Activated CD4-positive, alpha-beta memory T cell treated with anti-CD3 and anti-CD28 coated beads, Interleukin-2, amount 10 ng/mL, durations not matched to agents 7 days and 5 days (primary cell): ENCODE results near the gene RPLP2. TPM values are rescaled to one million over a fixed set of nuclear protein-coding genes. Genes with fewer than 3 reads are reported as not detected.

Experiments
- CTCF ChIA-PET: fragments of 350-600 bp; sonication (Branson Sonifier 250); formaldehyde crosslinking; loops from one replicate; lab custom pipeline; 2021; ENCODE audit warnings: antibody characterized with exemption, inconsistent platforms; lab: Charles Lee
- POLR2A ChIA-PET: fragments of 350-600 bp; sonication (Branson Sonifier 250); formaldehyde crosslinking; loops from one replicate; lab custom pipeline; 2021; ENCODE audit warnings: antibody characterized with exemption; lab: Charles Lee
- DNase-seq: peaks from one replicate; pipeline ENCODE4 v3.0.0-alpha.2; 2020
- H3K27ac Mint-ChIP-seq: one replicate; pipeline ENCODE4 v1.8.0; 2021; ENCODE audit warnings: mild to moderate bottlenecking, mixed read lengths
- H3K27me3 Mint-ChIP-seq: one replicate; pipeline ENCODE4 v1.8.0; 2021; ENCODE audit warnings: mixed read lengths
- H3K36me3 Mint-ChIP-seq: one replicate; pipeline ENCODE4 v1.8.0; 2021; ENCODE audit warnings: low read depth, mixed read lengths
- H3K4me1 Mint-ChIP-seq: one replicate; pipeline ENCODE4 v1.8.0; 2021; ENCODE audit warnings: mixed read lengths
- H3K4me3 Mint-ChIP-seq: one replicate; pipeline ENCODE4 v1.8.0; 2021; ENCODE audit warnings: mild to moderate bottlenecking, mixed read lengths
- H3K9me3 Mint-ChIP-seq: one replicate; pipeline ENCODE4 v1.8.0; 2021; ENCODE audit warnings: mixed read lengths
- total RNA-seq, 2 experiments: library from RNA; stranded (reverse); gene quantifications; one replicate each; pipeline ENCODE4 v1.2.3, GENCODE V29; 2021

RPLP2 gene
- total RNA-seq, 2 experiments from 2014 or later: 2,077 to 2,079 TPM

DNA sequence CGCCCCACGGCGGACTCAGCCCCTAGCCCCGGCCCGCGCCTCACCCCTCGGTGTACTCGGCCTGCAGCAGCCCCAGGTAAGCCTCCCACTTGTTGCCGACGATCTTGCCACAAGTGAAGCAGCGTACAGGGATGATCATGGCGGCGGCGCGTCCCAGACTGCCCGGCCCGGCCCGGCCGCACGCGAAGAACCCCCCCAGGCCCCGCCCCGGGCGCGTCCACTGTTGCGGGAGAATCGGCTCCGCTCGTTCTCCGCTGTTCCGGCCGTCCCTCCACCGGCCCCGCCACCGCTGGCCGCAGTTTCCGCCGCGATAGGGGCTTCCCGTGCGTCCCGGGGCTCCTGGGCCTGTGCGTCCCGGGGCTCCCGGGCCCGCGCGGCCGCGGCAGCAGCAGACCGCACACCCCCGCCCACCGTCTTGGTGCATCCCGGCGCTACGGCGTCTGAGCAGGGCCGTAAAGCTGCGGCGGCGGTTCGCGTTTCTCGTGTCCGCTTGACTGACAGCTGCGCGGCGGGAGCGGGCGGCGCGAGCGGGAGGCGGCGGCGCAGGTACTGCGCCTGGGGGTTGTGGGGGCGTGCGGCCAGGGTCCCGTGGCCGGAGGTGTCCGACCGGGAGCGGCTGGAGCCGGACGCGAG lies 32.7 kb downstream of the RPLP2 start, which contains the start of the genes POLR2L and TSPAN4:
Gene POLR2L, minus strand, starts transcription at position 160 of the 633 bp plus-strand sequence. Its CDS starts 21 bp downstream, at position 139.
Gene TSPAN4, plus strand, starts transcription at position 483 of the 633 bp plus-strand sequence. CDS start 7,453 bp downstream, outside the sequence.
- H3K9me3 Mint-ChIP-seq: no peaks in the 10 kb centered on the region
- peak within 1 kb of the TSS; percentile 76 for H3K27ac Mint-ChIP-seq
- H3K4me1 Mint-ChIP-seq: peaks cover 24% of the 10 kb centered on the region
- peak within 1 kb of the TSS; percentile 83 for H3K4me3 Mint-ChIP-seq
- CTCF ChIA-PET: interaction anchor here (1.2 to 1.4 kb wide), 3 partner anchors 12 to 86 kb away, joined by 3 to 4 read pairs (median 3); no protein-coding TSS in a partner anchor
- POLR2A ChIA-PET: interaction anchor here (0.6 to 5.2 kb wide), 16 partner anchors 9 to 274 kb away, joined by 3 to 45 read pairs (median 4); partner anchors contain the start of genes CD151, CRACR2B, GATD1 and PNPLA2
- no peaks in the 10 kb centered on the region for H3K27me3 Mint-ChIP-seq
- peaks cover 16% of the 10 kb centered on the region for H3K36me3 Mint-ChIP-seq
- peak; percentile 88 for DNase-seq

DNA sequence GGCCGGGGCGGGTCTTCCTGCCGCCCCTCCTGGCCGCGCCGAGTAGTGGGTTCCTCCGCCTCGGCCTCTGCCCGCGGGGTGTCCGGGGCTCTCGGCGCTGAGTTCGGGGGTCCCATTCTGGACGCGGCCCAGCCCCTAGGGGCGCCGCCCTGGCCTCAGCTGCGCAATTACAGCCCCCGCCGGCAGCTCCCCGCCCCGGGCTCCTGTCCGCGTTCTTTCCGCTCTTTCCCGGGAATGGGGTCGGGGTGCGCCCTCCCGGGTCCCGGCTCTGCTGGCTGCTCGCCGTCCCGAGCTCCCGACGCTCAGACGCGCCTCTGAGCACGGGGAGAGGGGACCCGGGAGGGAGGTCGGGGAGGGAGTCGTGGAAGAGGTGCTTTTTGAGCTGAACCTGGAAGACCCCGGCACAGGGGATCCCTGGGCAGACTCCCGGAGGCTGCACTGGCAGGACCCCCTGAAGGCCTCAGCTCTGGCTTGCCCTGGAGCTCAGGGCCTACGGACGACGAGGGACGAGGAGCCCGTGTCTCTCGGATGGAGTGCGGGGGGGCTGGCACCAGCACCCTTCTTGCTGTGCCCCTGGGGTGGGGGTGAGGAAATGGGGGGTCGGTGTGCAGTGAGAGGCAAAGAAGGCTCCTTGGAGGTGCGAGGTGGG lies 33.4 kb downstream of the RPLP2 start:
- Mint-ChIP-seq H3K27ac (no peak overlapping the region), H3K36me3 (peaks cover 13% of the 10 kb centered on the region), H3K4me3 (peak overlapping the region; percentile 61), H3K9me3 (no peaks in the 10 kb centered on the region), H3K27me3 (no peaks in the 10 kb centered on the region), H3K4me1 (peaks cover 24% of the 10 kb centered on the region)
- ChIA-PET POLR2A (interaction anchor here (0.6 to 5.2 kb wide), 15 partner anchors 8 to 275 kb away, joined by 3 to 45 read pairs (median 4); partner anchors contain the start of genes CD151, CRACR2B, GATD1 and PNPLA2), CTCF (interaction anchor here (1.2 to 1.4 kb wide), 3 partner anchors 12 to 86 kb away, joined by 3 to 4 read pairs (median 3); no protein-coding TSS in a partner anchor)
- DNase-seq: no peak

DNA sequence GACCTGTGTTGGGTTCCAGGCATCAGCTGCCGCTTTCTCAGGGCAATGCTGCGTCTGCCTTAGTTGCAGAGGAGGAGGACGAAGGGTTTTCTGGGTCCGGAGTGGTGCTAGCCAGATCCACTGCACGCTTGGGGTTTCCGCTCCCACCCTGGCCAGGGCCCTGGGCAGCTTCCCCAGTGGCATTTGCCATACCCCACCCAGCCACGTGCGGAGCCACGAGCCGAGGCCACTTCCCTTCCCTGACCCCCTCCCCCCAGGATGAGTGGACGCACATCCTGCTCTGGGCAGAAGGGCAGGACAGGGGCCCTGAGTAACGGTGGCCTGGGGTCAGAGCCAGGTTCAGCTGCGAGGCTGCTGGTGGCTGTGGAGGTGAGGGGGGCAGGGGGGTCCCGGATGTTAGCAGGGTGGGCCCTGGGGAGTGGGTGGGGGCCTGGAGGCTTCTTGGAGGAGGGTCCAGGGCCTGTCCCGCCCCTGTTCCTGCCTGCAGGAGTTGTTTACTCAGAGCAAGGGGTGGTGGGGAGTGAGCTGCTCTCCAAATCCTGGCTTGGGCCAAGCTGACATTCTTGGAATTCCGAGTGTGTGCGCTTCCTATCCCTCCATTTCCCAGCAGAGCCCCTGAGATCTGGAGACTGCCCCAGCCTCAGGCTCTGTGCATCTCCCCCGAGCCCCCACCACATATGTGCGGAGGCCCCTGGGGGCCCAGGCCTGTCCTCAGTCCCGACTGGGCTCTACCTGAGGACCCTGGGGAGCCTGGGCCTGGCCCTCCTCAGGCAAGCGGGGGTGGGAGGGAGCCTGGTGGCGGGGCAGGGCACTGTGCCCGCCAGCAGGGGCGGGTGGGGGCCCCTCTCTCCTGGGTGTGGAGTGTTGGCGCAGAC lies 34.3 kb downstream of the RPLP2 start:
- no peak for DNase-seq
- Mint-ChIP-seq H3K27ac (no peak overlapping the region), H3K4me1 (peaks cover 30% of the 10 kb centered on the region), H3K27me3 (peaks cover 5% of the 10 kb centered on the region), H3K9me3 (no peaks in the 10 kb centered on the region), H3K4me3 (peak overlapping the region; percentile 61), H3K36me3 (peaks cover 7% of the 10 kb centered on the region)
- ChIA-PET POLR2A (interaction anchor here (1.1 to 5.2 kb wide), 6 partner anchors 11 to 268 kb away, joined by 3 to 45 read pairs (median 24); partner anchors contain the start of genes CD151, CRACR2B, PNPLA2 and RPLP2), CTCF (interaction anchor here (1.2 to 1.4 kb wide), 3 partner anchors 13 to 85 kb away, joined by 3 to 4 read pairs (median 3); no protein-coding TSS in a partner anchor)

- Mint-ChIP-seq H3K9me3 (no peaks in the 10 kb centered on the region), H3K36me3 (peaks cover 5% of the 10 kb centered on the region), H3K4me1 (peaks cover 30% of the 10 kb centered on the region), H3K4me3 (no peak overlapping the region), H3K27ac (no peak overlapping the region), H3K27me3 (peaks cover 8% of the 10 kb centered on the region)
- ChIA-PET CTCF (no interaction called here), POLR2A (no interaction called here)
- no peak for DNase-seq
Observed at GRCh38 chr11:844693-845644, 35.2 kb downstream of the RPLP2 start.

GRCh38 chr11:845872-846495 lies 36.2 kb downstream of the RPLP2 start:
- ChIA-PET CTCF (no interaction called here), POLR2A (no interaction called here)
- Mint-ChIP-seq H3K27me3 (peaks cover 8% of the 10 kb centered on the region), H3K27ac (no peak overlapping the region), H3K36me3 (no peaks in the 10 kb centered on the region), H3K4me3 (no peak overlapping the region), H3K4me1 (peaks cover 20% of the 10 kb centered on the region), H3K9me3 (no peaks in the 10 kb centered on the region)
- no peak for DNase-seq

DNA sequence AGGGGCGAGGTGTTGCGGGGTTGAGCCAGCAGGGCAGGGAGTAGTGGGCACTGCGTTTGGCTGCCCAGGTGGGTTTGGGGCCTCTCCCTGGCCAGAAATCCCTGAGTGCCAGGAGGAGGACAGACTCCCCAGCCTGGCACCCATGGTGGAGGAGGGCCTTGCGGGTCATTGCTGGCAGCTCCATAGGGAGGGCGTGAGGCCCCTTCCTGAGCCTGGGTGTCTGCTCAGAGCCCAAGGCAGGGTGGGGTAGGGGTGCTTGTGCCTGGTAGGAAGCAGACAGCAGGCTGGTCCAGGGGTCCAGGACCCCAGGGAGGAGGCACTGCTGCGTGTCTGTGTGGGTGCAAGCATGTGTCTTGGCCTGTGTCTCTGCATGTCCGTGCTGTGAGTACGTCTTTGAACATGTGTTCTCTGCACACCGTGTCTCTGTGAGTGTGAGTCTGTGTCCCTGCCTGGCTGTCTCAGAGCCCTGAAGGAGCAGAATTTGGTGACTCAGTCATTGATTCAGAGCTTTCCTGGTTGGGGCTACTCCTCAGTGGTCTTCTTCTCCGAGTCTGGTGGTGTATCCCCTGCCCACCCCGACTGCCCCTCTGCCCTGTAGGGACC lies 36.8 kb downstream of the RPLP2 start:
- no peak for DNase-seq
- H3K4me1 Mint-ChIP-seq: peaks cover 14% of the 10 kb centered on the region
- H3K27ac Mint-ChIP-seq: no peak overlapping the region
- POLR2A ChIA-PET: no interaction called here
- H3K36me3 Mint-ChIP-seq: no peaks in the 10 kb centered on the region
- H3K27me3 Mint-ChIP-seq: peaks cover 11% of the 10 kb centered on the region
- no peaks in the 10 kb centered on the region for H3K9me3 Mint-ChIP-seq
- H3K4me3 Mint-ChIP-seq: no peak overlapping the region
- CTCF ChIA-PET: no interaction called here

GRCh38 chr11:847876-848275 lies 38.1 kb downstream of the RPLP2 start:
- CTCF ChIA-PET: interaction anchor here (0.8 to 2.2 kb wide), 5 partner anchors 10 to 205 kb away, joined by 3 to 10 read pairs (median 5); no protein-coding TSS in a partner anchor

DNA sequence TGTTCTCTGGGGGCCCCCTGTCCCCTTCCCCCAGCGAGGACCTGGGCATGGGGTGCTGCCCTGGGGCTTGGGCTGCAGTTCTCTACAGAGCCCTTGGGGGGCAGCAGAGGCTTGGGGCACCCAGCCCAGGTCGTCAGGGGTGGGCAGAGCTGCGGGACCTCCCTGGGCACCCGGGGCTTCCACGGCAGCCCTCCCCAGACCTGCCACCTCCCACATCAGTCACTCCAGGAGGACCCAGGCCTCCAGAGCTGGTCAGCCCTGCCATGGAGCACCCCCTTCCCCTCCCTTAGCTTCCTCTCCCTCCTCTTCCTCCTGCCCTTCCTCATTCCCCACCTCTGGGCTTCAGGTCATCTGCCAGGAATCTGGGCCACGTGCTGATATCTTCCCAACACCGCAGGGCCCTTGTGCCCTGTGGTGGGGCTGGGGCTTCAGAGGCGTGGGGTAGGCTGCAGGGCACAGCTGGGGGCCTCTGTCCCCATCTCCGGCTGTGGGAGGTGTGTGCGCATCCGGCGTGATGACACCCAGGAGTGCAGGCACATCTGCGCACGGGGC lies 38.7 kb downstream of the RPLP2 start:
- ChIA-PET CTCF (interaction anchor here (0.8 to 2.2 kb wide), 6 partner anchors 9 to 205 kb away, joined by 3 to 10 read pairs (median 6); no protein-coding TSS in a partner anchor), POLR2A (interaction anchor here (0.9 to 1.3 kb wide), 2 partner anchors 29 to 202 kb away, joined by 3 to 4 read pairs; partner anchors contain the start of gene PNPLA2)
- peak; percentile 71 for DNase-seq
- Mint-ChIP-seq H3K9me3 (no peaks in the 10 kb centered on the region), H3K27me3 (peaks cover 11% of the 10 kb centered on the region), H3K27ac (no peak overlapping the region), H3K4me1 (peaks cover 12% of the 10 kb centered on the region), H3K4me3 (peak overlapping the region; percentile 21), H3K36me3 (no peaks in the 10 kb centered on the region)

More at GRCh38 chr11:847876-848275, 38.1 kb downstream of the RPLP2 start:
- Mint-ChIP-seq H3K27me3 (peaks cover 11% of the 10 kb centered on the region), H3K4me1 (peaks cover 14% of the 10 kb centered on the region), H3K4me3 (no peak overlapping the region), H3K9me3 (no peaks in the 10 kb centered on the region), H3K27ac (no peak overlapping the region), H3K36me3 (no peaks in the 10 kb centered on the region)
- no peak for DNase-seq
- POLR2A ChIA-PET: interaction anchor here (0.9 to 1.3 kb wide), 2 partner anchors 29 to 203 kb away, joined by 3 to 4 read pairs; partner anchors contain the start of gene PNPLA2

GRCh38 chr11:849104-849824 lies 39.5 kb downstream of the RPLP2 start:
- Mint-ChIP-seq H3K36me3 (no peaks in the 10 kb centered on the region), H3K27ac (no peak overlapping the region), H3K4me3 (peak overlapping the region; percentile 53), H3K4me1 (peaks cover 7% of the 10 kb centered on the region), H3K27me3 (peaks cover 11% of the 10 kb centered on the region), H3K9me3 (no peaks in the 10 kb centered on the region)
- CTCF ChIA-PET: interaction anchor here (0.9 to 2.2 kb wide), 3 partner anchors 8 to 202 kb away, joined by 7 to 10 read pairs (median 8); no protein-coding TSS in a partner anchor
- POLR2A ChIA-PET: no interaction called here
- no peak for DNase-seq
